B cell (primary cell): ENCODE data around the gene SNTB2. TPM values are rescaled to one million over a fixed set of nuclear protein-coding genes. Genes with fewer than 3 reads are reported as not detected.

ENCODE experiments used
- ATAC-seq: fragments of 200-7000 bp; cut with Tn5 transposase; one replicate; pipeline ENCODE4 v1.10.0; 2021; ENCODE audit warnings: low read depth, mild to moderate bottlenecking, moderate number of reproducible peaks, moderate library complexity
- CTCF ChIA-PET: fragments of 350-600 bp; sonication (Branson Sonifier 250); formaldehyde crosslinking; loops from one replicate; lab custom pipeline; 2021; ENCODE audit warnings: antibody characterized with exemption, inconsistent platforms; lab: Charles Lee
- POLR2A ChIA-PET: fragments of 350-600 bp; sonication (Branson Sonifier 250); formaldehyde crosslinking; loops from one replicate; lab custom pipeline; 2021; ENCODE audit warnings: antibody characterized with exemption; lab: Charles Lee
- DNase-seq: peaks from one replicate; pipeline ENCODE4 v3.0.0; 2013
- H2AFZ ChIP-seq: 2 replicates; pipeline ENCODE4 v1.6.1; 2012; ENCODE audit warnings: mild to moderate bottlenecking, low read depth, low read length; ENCODE audit not compliant: insufficient read depth, poor library complexity, severe bottlenecking
- H3K27ac ChIP-seq, 2 donors: 1 replicate in 1 of 2; 2 replicates in 1 of 2; pipeline ENCODE4 v1.5.1; 2012 to 2013; ENCODE audit warnings: low read length in 2 of 2, mild to moderate bottlenecking in 2 of 2, moderate library complexity in 1 of 2
- H3K27me3 ChIP-seq, 4 experiments: fragments of 200-600 bp in 1 of 4; sonication (generic) in 1 of 4; replicated peaks in 1 of 4; 1 replicate in 2 of 4; 2 replicates in 2 of 4; pipeline versions ENCODE4 v1.6.1 to v1.7.0; 2013 to 2016; ENCODE audit warnings: low read length in 3 of 4, mild to moderate bottlenecking in 2 of 4, mixed read lengths in 1 of 4, moderate library complexity in 1 of 4; ENCODE audit not compliant: insufficient read depth in 4 of 4, control insufficient read depth in 3 of 4; ENCODE audit errors: control extremely low read depth in 1 of 4
- H3K36me3 ChIP-seq, 2 experiments: replicated peaks in 1 of 2; 1 replicate in 1 of 2; 2 replicates in 1 of 2; pipeline versions ENCODE4 v1.6.1 to v1.7.1; 2013; ENCODE audit warnings: low read length in 1 of 2; ENCODE audit not compliant: insufficient read depth in 2 of 2, control insufficient read depth in 1 of 2; ENCODE audit errors: control extremely low read depth in 1 of 2, extremely low read depth in 1 of 2
- H3K4me1 ChIP-seq, 2 donors: fragments of 200-600 bp in 1 of 2; sonication (generic) in 1 of 2; 1 replicate in 1 of 2; 2 replicates in 1 of 2; pipeline versions ENCODE4 v1.5.1 to v1.6.1; 2013 to 2017; ENCODE audit warnings: low read length in 2 of 2; ENCODE audit not compliant: control insufficient read depth in 2 of 2, insufficient read depth in 2 of 2
- H3K4me2 ChIP-seq: replicated peaks from 2 replicates; pipeline ENCODE3; 2012; ENCODE audit warnings: mild to moderate bottlenecking, low read depth, low read length; ENCODE audit not compliant: poor library complexity, severe bottlenecking
- H3K4me3 ChIP-seq, 5 experiments: fragments of 200-600 bp in 1 of 5; sonication (generic) in 1 of 5; 1 replicate in 3 of 5; 2 replicates in 2 of 5; pipeline versions ENCODE4 v1.5.1 to v1.7.0; 2011 to 2016; ENCODE audit warnings: low read length in 4 of 5, mild to moderate bottlenecking in 4 of 5, low read depth in 2 of 5, control low read depth in 1 of 5, moderate library complexity in 1 of 5; ENCODE audit not compliant: insufficient read depth in 1 of 5; ENCODE audit errors: control extremely low read depth in 1 of 5, extremely low read depth in 1 of 5
- H3K79me2 ChIP-seq: fragments of 200-600 bp; sonication (generic); one replicate; pipeline ENCODE4 v1.6.0; 2016; ENCODE audit warnings: low read length; ENCODE audit not compliant: control insufficient read depth, insufficient read depth
- H3K9ac ChIP-seq: fragments of 200-600 bp; sonication (generic); 2 replicates; pipeline ENCODE4 v1.6.1; 2017; ENCODE audit warnings: mild to moderate bottlenecking, low read length, moderate library complexity
- H3K9me3 ChIP-seq, 3 donors: one replicate each; pipeline versions ENCODE4 v1.6.1 to v1.7.1; 2013; ENCODE audit warnings: low read length in 2 of 3; ENCODE audit not compliant: control insufficient read depth in 2 of 3, insufficient read depth in 1 of 3; ENCODE audit errors: control extremely low read depth in 1 of 3
- H4K20me1 ChIP-seq: 2 replicates; pipeline ENCODE4 v1.6.0; 2012; ENCODE audit warnings: mild to moderate bottlenecking, low read length; ENCODE audit not compliant: insufficient read depth, control insufficient read depth, poor library complexity, severe bottlenecking
- H3K27ac Mint-ChIP-seq: one replicate; pipeline ENCODE4 v1.8.0; 2021; ENCODE audit warnings: mixed read lengths
- H3K27me3 Mint-ChIP-seq: one replicate; pipeline ENCODE4 v1.8.0; 2021; ENCODE audit warnings: mixed read lengths
- H3K4me1 Mint-ChIP-seq: one replicate; pipeline ENCODE4 v1.8.0; 2021; ENCODE audit warnings: mixed read lengths
- H3K4me3 Mint-ChIP-seq: one replicate; pipeline ENCODE4 v1.8.0; 2021; ENCODE audit warnings: mixed read lengths
- H3K9me3 Mint-ChIP-seq: one replicate; pipeline ENCODE4 v1.8.0; 2022; ENCODE audit warnings: mixed read lengths; ENCODE audit not compliant: insufficient read depth
- CTCF ChIP-seq: fragments of 200-600 bp; IDR thresholded peaks from one replicate; pipeline ENCODE4 v1.8.0; 2022; ENCODE audit warnings: antibody characterized with exemption, mild to moderate bottlenecking
- EZH2 ChIP-seq: IDR thresholded peaks from 2 replicates; pipeline ENCODE4 v1.6.1; 2012; ENCODE audit warnings: borderline replicate concordance, low read depth, mild to moderate bottlenecking, moderate library complexity, low read length; ENCODE audit not compliant: insufficient read depth, poor library complexity, severe bottlenecking
- WGBS: methylation state at CpG from one replicate; pipeline ENCODE4 v1.1.5; 2013; ENCODE audit warnings: missing lambda C conversion rate; ENCODE audit not compliant: insufficient coverage; 5-methylcytosine and 5-hydroxymethylcytosine counted together
- intact Hi-C: fragments of 100-400 bp; cut with micrococcal nuclease; formaldehyde crosslinking; loops from one replicate; pipeline ENCODE4 v1.10.0; 2022
- polyA plus RNA-seq: library from polyadenylated mRNA; depleted of rRNA; stranded (reverse); fragments of >200 nt; gene quantifications from 2 replicates; pipeline ENCODE4 v1.2.3, GENCODE V29; 2012
- total RNA-seq, 2 donors: library from RNA; stranded (reverse); fragments of 120-200 nt in 1 of 2; gene quantifications; 1 replicate in 1 of 2; 2 replicates in 1 of 2; pipeline versions ENCODE4 v1.2.3 to v1.2.4, GENCODE V29; 2013 to 2022

The SNTB2 gene
- total and polyA plus RNA-seq, 2 donors (not counting 1 experiment from before 2014, with no cell fraction given), result 3.8 to 16.2 TPM

- Histone ChIP-seq H2AFZ (no peak overlapping the region), H3K27me3 (no peaks in the 10 kb centered on the region), H3K79me2 (peaks cover 2% of the 10 kb centered on the region), H3K36me3 (peaks cover 0 to 4% of the 10 kb centered on the region in 2 experiments), H3K9me3 (no peaks in the 10 kb centered on the region), H3K27ac (no peak overlapping the region), H3K9ac (no peak overlapping the region), H3K4me3 (no peak overlapping the region), H3K4me1 (peaks cover 3% of the 10 kb centered on the region in 2 donors), H3K4me2 (no peak overlapping the region), H4K20me1 (no peaks in the 10 kb centered on the region)
- no peaks in the 10 kb centered on the region for H3K9me3 Mint-ChIP-seq
- H3K4me3 Mint-ChIP-seq, result no peak overlapping the region
- DNase-seq (no peak), ATAC-seq (no peak)
- 100% methylated on average over 2 of the region's 4 CpGs for WGBS
- H3K4me1 Mint-ChIP-seq, result peaks cover 6% of the 10 kb centered on the region
- CTCF ChIA-PET, result interaction anchor here (0.9 to 2.7 kb wide), 4 partner anchors 26 to 110 kb away, joined by 3 to 9 read pairs (median 4); no protein-coding TSS in a partner anchor
- intact Hi-C loops, result no loop called here
- no peak for TF ChIP-seq EZH2
- no peak for TF ChIP-seq CTCF
- POLR2A ChIA-PET, result no interaction called here
- H3K27me3 Mint-ChIP-seq, result no peaks in the 10 kb centered on the region
- H3K27ac Mint-ChIP-seq, result no peak overlapping the region
These were observed 73.1 kb downstream of the SNTB2 start for GRCh38 chr16:69260019-69260418.

DNA sequence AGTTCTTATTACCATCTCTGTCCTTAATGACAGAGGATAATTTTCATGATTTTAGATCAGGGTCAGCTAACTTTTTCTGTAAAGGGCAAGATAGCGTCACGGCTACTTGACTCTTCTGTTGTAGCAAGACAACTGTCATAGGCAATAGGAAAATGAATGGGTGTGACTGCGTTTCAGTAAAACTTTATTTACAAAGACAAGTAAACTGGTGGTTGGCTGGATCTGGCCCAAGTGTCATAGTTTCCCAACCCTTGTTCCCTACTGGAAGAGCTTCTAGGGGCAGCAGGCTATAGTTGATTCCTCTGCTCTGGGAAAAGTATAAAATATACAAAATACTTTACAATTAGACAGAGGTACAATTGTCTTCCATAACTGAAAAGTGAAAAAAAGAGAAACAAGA lies 73.5 kb downstream of the SNTB2 start:
- no peaks in the 10 kb centered on the region for H4K20me1 ChIP-seq

More for the DNA sequence above, 73.5 kb downstream of the SNTB2 start:
- ATAC-seq, result no peak
- intact Hi-C loops, result no loop called here
- H3K4me1 ChIP-seq, result peaks cover 3% of the 10 kb centered on the region in 2 donors
- no CpG with 5 or more reads among the region's 3 CpGs for WGBS
- H3K27me3 ChIP-seq, result no peaks in the 10 kb centered on the region
- ChIA-PET POLR2A (no interaction called here), CTCF (interaction anchor here (0.9 to 2.7 kb wide), 3 partner anchors 25 to 110 kb away, joined by 3 to 9 read pairs (median 4); no protein-coding TSS in a partner anchor)
- no peak overlapping the region for H3K27ac Mint-ChIP-seq
- H3K4me3 Mint-ChIP-seq, result no peak overlapping the region
- H3K27me3 Mint-ChIP-seq, result no peaks in the 10 kb centered on the region
- H3K36me3 ChIP-seq, result peaks cover 0 to 4% of the 10 kb centered on the region in 2 experiments
- H3K9me3 ChIP-seq, result no peaks in the 10 kb centered on the region
- H3K4me1 Mint-ChIP-seq, result peaks cover 6% of the 10 kb centered on the region
- H3K27ac ChIP-seq, result no peak overlapping the region
- no peaks in the 10 kb centered on the region for H3K9me3 Mint-ChIP-seq
- no peak overlapping the region for H2AFZ ChIP-seq
- H3K4me2 ChIP-seq, result no peak overlapping the region
- no peak overlapping the region for H3K9ac ChIP-seq
- H3K79me2 ChIP-seq, result peaks cover 2% of the 10 kb centered on the region
- DNase-seq, result no peak
- TF ChIP-seq CTCF (no peak), EZH2 (no peak)
- no peak overlapping the region for H3K4me3 ChIP-seq
